Pons (tissue), 1 donor: Measurements from ENCODE around the gene ADARB1.

Source experiments
- DNase-seq: peaks from one replicate; pipeline ENCODE4 v3.0.0-alpha.2; 2016; ENCODE audit warnings: low spot score

Gene ADARB1

GRCh38 chr21:45039317-45040156 lies 34.8 kb upstream of the ADARB1 start:
- DNase-seq, result no peak

DNA sequence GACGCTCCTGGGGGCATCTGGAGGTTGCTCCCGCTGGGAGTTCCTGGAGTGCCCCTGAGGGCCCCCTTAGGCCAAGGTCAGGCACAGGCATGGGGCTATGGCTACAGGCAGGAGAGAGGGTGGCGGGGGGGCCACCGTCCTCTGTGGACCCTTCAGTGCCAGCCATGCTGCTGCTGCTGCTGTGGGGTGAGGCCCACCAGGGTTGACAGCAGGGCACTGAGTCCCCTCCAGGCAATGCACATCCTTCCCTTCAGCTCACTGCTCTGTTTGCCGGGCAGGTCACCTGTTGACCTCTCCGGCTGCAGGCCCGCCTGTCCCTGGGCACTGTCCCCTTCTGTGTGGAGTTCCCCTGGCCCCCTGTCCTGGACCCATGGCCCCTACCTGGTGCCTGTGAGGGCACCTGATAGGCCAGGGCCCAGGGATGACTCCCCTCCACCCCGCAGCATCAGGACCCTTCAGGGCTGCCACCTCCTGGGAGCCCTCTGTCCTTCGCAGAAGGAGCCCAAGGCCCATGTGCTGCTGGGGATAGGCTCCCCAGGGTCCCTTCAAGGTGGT lies 34.1 kb upstream of the ADARB1 start:
- no peak for DNase-seq

GRCh38 chr21:45040739-45041138 lies 33.6 kb upstream of the ADARB1 start:
- DNase-seq, result no peak

- no peak for DNase-seq
Measured at GRCh38 chr21:45041351-45041805, 33.0 kb upstream of the ADARB1 start.

GRCh38 chr21:45041984-45042663 lies 32.3 kb upstream of the ADARB1 start:
- no peak for DNase-seq

- DNase-seq, result no peak
Measured at GRCh38 chr21:45042664-45043161, 31.7 kb upstream of the ADARB1 start.

DNA sequence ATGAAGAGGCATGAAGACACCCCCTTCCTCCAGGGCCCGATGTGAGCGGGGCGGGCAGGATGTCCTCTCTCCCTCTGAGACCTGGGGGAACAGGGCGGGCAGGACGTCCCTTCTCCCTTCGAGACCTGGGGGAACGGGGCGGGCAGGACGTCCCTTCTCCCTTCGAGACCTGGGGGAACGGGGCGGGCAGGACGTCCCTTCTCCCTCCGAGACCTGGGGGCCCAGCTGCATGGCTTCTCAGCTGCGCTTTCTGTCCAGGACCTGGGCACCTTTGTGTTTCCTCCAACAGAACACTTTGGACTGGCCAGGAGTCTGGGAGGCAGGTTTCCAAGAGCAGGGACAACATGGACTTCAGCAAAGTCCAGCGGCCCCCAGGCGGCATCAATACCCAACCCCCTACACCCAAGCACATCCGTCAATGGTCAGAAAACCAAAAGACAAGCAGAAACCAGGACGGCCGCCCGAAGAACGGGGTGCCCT lies 30.8 kb upstream of the ADARB1 start:
- DNase-seq, result no peak

- no peak for DNase-seq
Measured at GRCh38 chr21:45045481-45045880, 28.9 kb upstream of the ADARB1 start.

DNA sequence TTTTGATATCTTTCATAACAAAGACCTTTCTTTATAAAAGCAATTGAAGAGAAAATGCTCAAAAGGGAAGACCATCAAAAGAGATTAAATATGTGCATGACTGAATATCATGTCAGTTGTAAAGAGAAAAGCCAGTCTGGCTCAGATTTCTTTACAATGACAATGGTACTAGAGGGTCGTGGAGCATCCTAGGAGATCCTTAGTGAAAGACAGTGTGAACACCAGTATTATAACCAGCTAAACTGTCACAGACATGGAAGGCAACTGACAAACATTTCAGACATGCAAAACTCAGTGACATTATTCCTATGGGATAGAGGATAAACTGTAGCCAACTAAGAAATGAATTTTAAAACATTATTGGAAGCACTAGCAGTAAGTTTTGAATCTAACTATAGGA lies 27.1 kb upstream of the ADARB1 start:
- no peak for DNase-seq

DNA sequence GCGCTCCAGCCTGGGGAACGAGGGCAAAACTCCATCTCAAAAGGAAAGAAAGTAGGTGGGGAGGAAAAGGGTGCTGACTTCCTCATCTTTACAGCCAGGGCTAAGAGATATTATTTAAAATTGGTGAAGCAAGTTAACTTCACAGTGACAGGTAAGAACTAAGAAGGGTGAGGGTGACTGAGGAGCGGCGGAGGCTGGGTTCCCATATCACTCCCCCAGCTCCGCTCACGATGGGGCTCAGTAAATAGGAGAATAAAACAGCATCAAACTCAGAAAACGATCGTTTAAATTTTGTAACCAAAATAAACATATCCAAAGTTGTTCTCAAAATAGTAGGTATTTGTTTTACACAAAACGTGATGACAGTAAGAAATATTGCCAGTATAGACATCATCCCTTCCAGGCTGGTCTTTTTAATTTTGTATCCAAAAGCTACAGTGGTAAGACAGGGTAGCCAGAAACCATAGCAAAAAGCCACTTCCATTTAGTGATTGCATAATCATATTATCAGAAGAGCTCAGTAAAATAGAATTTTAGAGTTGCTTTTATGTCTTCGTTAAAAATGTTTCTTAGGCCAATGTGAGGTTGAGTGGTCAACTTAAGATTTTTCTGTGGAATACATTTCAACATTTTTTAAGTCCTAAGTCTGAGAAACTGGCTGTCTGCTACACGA lies 26.2 kb upstream of the ADARB1 start:
- DNase-seq, result no peak

DNA sequence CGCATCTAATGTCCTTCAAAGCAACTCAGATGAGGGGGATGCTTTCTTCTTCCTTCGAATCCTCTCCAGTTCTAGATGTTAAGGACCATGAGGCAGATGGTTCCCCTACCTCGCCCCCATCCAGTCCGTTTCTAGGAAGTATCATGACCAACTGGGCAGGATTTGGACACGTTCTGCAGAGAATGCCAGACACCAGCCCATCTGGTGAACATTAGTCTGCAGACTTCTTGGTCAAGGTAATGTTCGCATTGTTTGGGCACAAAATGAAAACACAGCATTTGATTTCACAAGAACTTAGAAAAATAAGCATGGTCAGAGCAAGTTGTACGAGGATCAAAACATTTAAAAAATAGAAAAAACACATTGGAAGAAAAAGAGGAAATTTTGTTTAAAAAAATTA lies 25.4 kb upstream of the ADARB1 start:
- no peak for DNase-seq

GRCh38 chr21:45049714-45050344 lies 24.6 kb upstream of the ADARB1 start:
- DNase-seq, result no peak

- DNase-seq, result no peak
Measured at GRCh38 chr21:45050345-45050796, 24.0 kb upstream of the ADARB1 start.

DNA sequence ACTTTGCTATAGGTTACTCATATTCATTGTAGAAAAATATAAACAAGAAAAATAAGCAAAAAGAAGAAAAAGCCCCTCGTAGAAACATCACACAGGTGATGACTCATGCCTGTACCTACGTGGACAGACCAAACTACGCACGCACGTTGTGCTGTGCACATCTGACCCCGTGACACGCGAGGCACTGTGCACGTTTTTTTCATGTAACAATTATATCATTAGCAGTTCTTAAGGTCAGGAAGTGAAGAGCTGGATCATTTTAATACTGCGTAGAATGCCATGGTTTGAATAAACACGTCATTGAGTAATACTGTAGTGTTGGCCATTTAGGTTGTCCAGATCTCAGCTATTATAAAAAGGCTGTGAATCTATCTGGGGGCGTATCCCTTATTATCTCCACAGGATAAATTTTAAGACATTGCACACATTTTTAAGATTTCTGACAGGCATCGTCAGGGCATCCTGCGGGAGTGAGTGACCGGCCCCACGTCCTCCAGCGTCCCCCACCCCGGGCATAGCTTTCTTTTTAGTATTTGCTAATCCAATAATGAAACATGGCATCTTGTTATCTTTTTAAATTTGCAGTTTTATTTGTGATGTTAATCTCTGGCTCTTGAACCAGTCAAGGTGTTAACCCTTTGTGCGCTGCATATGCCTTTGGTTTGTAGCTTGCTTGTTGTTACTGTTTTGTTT lies 23.4 kb upstream of the ADARB1 start:
- DNase-seq, result no peak

- DNase-seq, result no peak
Measured at GRCh38 chr21:45051580-45052434, 22.6 kb upstream of the ADARB1 start.

DNA sequence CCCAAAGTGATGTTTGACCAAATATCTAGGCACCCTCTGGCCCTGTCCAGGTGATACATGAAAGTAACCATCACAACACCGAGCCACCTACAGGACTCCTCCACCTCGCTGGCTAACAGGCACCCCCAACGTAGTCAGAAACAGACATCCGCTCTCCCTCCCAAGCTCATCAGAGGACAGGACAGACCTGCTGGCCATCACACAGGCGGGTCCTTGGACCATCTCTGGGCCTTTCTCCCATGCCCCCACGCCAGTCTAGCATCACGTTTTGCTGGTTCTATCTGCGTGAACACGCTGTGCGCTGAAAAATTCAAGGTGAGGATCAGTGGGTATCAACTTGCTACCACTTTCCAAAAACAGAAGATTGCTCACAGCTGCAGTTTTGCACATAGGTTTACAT lies 21.4 kb upstream of the ADARB1 start:
- no peak for DNase-seq

DNA sequence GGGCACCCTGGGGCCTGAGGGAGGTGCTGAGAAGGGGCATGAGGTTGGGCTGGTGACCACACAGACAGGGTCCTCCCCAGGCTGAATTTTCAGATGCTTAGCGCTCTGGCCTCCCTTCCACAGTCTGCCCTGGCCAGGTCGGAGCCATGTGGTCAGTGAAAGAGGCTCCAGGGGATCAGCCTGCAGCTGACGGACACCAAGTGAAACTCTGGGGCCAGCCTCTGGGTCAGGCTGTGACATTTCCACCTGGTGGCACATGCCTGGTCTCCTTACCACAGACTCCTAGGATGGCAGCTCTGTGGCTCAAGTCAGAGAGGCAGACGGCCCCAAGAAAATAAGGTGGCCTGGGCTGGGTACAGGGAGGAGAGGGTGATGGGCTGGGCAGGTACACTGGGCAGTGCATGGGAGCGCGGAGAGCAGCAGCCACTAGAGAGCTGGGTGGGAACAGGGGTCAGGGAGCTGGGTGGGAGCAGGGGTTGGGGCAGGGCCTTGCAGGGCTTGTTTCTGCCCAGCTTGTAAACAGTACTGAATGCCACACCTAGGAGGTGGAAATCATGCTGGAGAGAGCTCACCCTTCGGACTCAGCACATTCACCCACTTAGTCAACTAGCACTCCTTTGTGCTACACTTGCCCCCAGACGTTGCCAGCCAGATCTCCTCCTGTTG lies 20.7 kb upstream of the ADARB1 start:
- no peak for DNase-seq

DNA sequence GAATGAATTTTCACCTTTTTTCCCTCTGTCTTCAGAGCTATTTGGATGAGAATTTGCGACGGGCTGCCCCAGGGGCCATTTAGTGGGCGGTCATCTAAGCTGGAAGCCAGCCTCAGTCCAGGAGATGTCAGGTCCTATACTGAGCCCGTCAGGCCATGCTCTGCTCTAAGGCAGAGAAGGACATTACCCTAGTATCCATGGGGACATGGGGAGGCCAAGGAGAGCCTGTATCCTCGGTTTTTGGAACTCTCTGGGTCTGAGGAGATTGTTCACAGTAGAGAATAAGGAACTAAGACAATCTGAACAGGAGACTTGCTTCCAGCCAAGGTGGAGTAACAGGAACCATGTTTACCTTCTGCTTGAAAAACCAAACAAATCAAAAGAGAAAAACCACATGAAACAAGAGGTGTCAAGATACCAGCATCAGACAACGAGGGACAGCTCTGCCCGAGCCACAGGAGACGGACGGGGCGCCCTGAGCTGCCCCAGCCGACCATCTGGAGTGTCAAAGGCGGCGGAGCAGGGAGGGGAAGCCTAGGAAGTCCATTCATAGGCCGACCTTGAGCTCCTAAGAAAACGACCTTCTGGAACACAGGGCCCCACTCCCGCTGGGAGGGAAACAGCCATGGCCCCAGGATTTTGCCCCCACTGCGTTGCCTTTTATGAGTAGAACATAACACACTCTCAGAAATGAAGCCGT lies 20.0 kb upstream of the ADARB1 start:
- no peak for DNase-seq
